DLD1 (cell line): ENCODE measurements around the gene PTPN1.
"Not testable (repeated sequence)": the region's sequence is repeated elsewhere in the genome, so short reads cannot be mapped to it uniquely, and the experiment has no call there.

Experiments
- in situ Hi-C: cut with HindIII; loops from 2 replicates; pipeline ENCODE4 v1.10.0; 2017; ENCODE audit warnings: low sequenced_read_pairs

PTPN1 gene

GRCh38 chr20:50509923-50510705 lies at the start of gene PTPN1:
Gene PTPN1 (plus strand): TSS chr20:50510383. CDS start chr20:50510528, 145 bp downstream.
- in situ Hi-C loops, result loop anchor here (5.0 to 25.0 kb wide), 2 partner anchors 52 to 227 kb away; partner anchors contain the start of gene PARD6B

GRCh38 chr20:50460608-50461267 lies 49.4 kb upstream of the PTPN1 start:
- in situ Hi-C loops, result no loop called here

GRCh38 chr20:50462093-50462690 lies 48.0 kb upstream of the PTPN1 start:
- in situ Hi-C loops, result no loop called here

GRCh38 chr20:50464026-50464724 lies 46.0 kb upstream of the PTPN1 start:
- in situ Hi-C loops, result no loop called here

- in situ Hi-C loops, result no loop called here
These were observed 45.2 kb upstream of the PTPN1 start for GRCh38 chr20:50464725-50465650.

- in situ Hi-C loops, result no loop called here
These were observed 43.0 kb upstream of the PTPN1 start for GRCh38 chr20:50467174-50467573.

GRCh38 chr20:50467718-50468356 lies 42.3 kb upstream of the PTPN1 start:
- in situ Hi-C loops, result no loop called here

GRCh38 chr20:50468378-50468798 lies 41.8 kb upstream of the PTPN1 start:
- in situ Hi-C loops, result no loop called here

GRCh38 chr20:50469176-50469723 lies 40.9 kb upstream of the PTPN1 start:
- in situ Hi-C loops, result no loop called here

GRCh38 chr20:50469796-50470195 lies 40.4 kb upstream of the PTPN1 start:
- in situ Hi-C loops, result no loop called here

GRCh38 chr20:50470264-50470858 lies 39.8 kb upstream of the PTPN1 start:
- in situ Hi-C loops, result no loop called here

- in situ Hi-C loops, result no loop called here
These were observed 39.0 kb upstream of the PTPN1 start for GRCh38 chr20:50471231-50471630.

- in situ Hi-C loops, result no loop called here
These were observed 37.2 kb upstream of the PTPN1 start for GRCh38 chr20:50472693-50473664.

GRCh38 chr20:50474356-50474755 lies 35.8 kb upstream of the PTPN1 start:
- in situ Hi-C loops, result not testable (repeated sequence)

GRCh38 chr20:50475681-50476292 lies 34.4 kb upstream of the PTPN1 start:
- in situ Hi-C loops, result no loop called here

- in situ Hi-C loops, result no loop called here
These were observed 32.8 kb upstream of the PTPN1 start for GRCh38 chr20:50477239-50477872.
